ENCODE results near the gene CDK7. TPM values are rescaled to one million over a fixed set of nuclear protein-coding genes. Genes with fewer than 3 reads are reported as not detected.
"Not testable (repeated sequence)": the region's sequence is repeated elsewhere in the genome, so short reads cannot be mapped to it uniquely, and the experiment has no call there.

CDK7 gene
- total RNA-seq, 4 donors from 2014 or later = 4.4 to 35.3 (median 11.1) TPM

DNA sequence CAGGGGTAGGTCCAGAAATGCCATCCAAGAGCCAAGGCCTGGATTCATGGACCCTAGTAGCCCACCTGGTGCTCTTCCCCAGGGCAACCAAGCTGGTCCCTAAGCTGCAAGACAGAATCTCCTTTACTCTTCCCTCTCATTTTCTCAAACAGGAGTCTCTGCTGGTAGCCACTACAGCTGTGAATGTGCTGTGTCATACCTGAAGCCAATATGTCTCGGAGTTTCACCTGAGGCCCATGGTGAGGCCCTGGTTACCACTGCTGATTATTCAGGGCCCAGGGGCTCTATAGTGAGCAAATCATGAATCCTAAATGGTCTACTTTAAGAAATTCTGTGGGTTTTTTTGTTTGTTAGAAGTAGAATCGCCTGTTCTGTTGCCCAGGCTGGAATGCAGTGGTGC, 15.9 kb downstream of the CDK7 start:
- intact Hi-C loops (cut with DNase I; ENCODE audit: low total_unique reads) = no loop called here
- Histone ChIP-seq H3K27me3 (no peaks in the 10 kb centered on the region), H3K27ac (no peak overlapping the region), H3K4me3 (no peak overlapping the region), H3K4me1 (no peaks in the 10 kb centered on the region), H3K9me3 (no peaks in the 10 kb centered on the region), H3K36me3 (no peaks in the 10 kb centered on the region)
- TF ChIP-seq, protein P1, sequence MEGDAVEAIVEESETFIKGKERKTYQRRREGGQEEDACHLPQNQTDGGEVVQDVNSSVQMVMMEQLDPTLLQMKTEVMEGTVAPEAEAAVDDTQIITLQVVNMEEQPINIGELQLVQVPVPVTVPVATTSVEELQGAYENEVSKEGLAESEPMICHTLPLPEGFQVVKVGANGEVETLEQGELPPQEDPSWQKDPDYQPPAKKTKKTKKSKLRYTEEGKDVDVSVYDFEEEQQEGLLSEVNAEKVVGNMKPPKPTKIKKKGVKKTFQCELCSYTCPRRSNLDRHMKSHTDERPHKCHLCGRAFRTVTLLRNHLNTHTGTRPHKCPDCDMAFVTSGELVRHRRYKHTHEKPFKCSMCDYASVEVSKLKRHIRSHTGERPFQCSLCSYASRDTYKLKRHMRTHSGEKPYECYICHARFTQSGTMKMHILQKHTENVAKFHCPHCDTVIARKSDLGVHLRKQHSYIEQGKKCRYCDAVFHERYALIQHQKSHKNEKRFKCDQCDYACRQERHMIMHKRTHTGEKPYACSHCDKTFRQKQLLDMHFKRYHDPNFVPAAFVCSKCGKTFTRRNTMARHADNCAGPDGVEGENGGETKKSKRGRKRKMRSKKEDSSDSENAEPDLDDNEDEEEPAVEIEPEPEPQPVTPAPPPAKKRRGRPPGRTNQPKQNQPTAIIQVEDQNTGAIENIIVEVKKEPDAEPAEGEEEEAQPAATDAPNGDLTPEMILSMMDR (IDR thresholded peaks at IDR 0.05) = no peak
- no peak for TF ChIP-seq POLR2A (IDR thresholded peaks at IDR 0.05)
- no peak for DNase-seq

GRCh38 chr5:69252437-69252836, 17.8 kb downstream of the CDK7 start:
- Histone ChIP-seq H3K9me3 (no peaks in the 10 kb centered on the region), H3K4me3 (no peak overlapping the region), H3K36me3 (no peaks in the 10 kb centered on the region), H3K4me1 (no peaks in the 10 kb centered on the region), H3K27me3 (no peaks in the 10 kb centered on the region), H3K27ac (no peak overlapping the region)
- DNase-seq = no peak
- TF ChIP-seq, protein P1 (IDR thresholded peaks at IDR 0.05) = no peak
- intact Hi-C loops (cut with DNase I; ENCODE audit: low total_unique reads) = no loop called here

DNA sequence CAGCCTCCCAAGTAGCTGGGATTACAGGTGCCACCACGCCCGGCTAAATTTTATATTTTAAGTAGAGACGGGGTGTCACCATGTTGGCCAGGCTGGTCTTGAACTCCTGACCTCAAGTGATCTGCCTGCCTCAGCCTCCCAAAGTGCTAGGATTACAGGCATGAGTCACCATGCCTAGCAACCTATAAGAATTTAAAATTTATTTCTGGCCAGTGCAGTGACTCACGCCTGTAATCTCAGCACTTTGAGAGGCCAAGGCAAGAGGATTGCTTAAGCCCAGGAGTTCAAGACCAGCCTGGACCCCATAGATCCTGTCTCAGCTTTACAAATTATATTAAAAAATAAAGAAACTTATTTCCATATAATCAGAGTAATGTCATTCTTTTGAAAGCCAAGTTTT, 21.3 kb downstream of the CDK7 start:
- H3K4me1 ChIP-seq; H3K36me3 ChIP-seq; H3K27me3 ChIP-seq; H3K27ac ChIP-seq; H3K4me3 ChIP-seq; intact Hi-C loops (cut with DNase I; ENCODE audit: low total_unique reads); H3K9me3 ChIP-seq; DNase-seq: not testable (repeated sequence)

- Histone ChIP-seq H3K4me3 (no peak overlapping the region), H3K4me1 (no peaks in the 10 kb centered on the region), H3K9me3 (no peaks in the 10 kb centered on the region), H3K36me3 (no peaks in the 10 kb centered on the region), H3K27me3 (no peaks in the 10 kb centered on the region), H3K27ac (no peak overlapping the region)
- TF ChIP-seq, protein P1 (IDR thresholded peaks at IDR 0.05) = no peak
- no peak for TF ChIP-seq POLR2A (IDR thresholded peaks at IDR 0.05)
- intact Hi-C loops (cut with DNase I; ENCODE audit: low total_unique reads) = no loop called here
- no peak for DNase-seq
These were observed 22.9 kb downstream of the CDK7 start for GRCh38 chr5:69257577-69257976.

DNA sequence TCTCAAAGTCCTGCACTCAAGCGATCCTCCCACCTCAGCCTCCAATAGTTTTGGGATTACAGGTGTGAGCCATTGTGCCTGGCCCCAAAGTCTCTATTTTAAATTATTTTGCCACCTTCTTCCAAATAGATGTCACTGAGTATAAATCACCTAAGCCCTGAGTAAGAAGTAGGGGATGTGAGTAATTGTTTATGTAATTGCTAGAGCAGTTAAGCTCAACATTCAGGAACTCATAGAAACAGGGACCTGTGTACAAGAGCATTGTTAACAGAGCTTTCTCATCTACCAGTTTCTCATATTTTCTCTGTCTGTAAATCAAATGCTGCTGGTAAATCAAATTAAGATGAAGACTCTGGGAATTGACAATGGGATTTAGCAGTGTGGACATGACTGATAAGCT, 26.3 kb downstream of the CDK7 start:
- H3K27me3 ChIP-seq = no peaks in the 10 kb centered on the region
- intact Hi-C loops (cut with DNase I; ENCODE audit: low total_unique reads) = no loop called here
- no peak overlapping the region for H3K27ac ChIP-seq
- no peak for TF ChIP-seq POLR2A (IDR thresholded peaks at IDR 0.05)
- TF ChIP-seq, protein P1 (IDR thresholded peaks at IDR 0.05) = no peak
- DNase-seq = no peak
- H3K4me3 ChIP-seq = no peak overlapping the region
- H3K9me3 ChIP-seq = no peaks in the 10 kb centered on the region
- H3K36me3 ChIP-seq = no peaks in the 10 kb centered on the region
- no peaks in the 10 kb centered on the region for H3K4me1 ChIP-seq

DNA sequence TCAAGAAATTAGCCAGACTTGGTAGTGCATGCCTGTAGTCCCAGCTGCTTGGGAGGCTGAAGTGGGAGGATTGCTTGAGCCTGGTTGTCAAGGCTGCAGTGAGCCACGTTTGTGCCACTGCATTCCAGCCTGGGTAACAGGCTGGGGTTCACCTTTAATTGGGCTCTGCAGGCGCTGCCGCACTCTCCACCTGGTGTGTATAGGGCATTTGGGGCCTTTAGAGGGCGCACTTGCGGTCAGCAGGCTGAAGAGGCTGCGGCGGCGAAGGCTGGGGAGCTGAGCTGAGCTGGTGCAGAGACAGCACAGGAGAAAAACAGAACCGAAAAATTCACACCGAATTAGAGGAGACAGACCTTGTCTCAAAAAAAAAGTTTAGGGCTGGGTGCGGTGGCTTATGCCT, 31.2 kb downstream of the CDK7 start:
- TF ChIP-seq POLR2A (IDR thresholded peaks at IDR 0.05) = no peak
- TF ChIP-seq, protein P1 (IDR thresholded peaks at IDR 0.05) = no peak
- H3K36me3 ChIP-seq = no peaks in the 10 kb centered on the region
- H3K27me3 ChIP-seq = no peaks in the 10 kb centered on the region
- H3K27ac ChIP-seq = no peak overlapping the region
- no peaks in the 10 kb centered on the region for H3K4me1 ChIP-seq
- intact Hi-C loops (cut with DNase I; ENCODE audit: low total_unique reads) = no loop called here
- H3K9me3 ChIP-seq = no peaks in the 10 kb centered on the region
- no peak for DNase-seq
- no peak overlapping the region for H3K4me3 ChIP-seq

Measured in uterus (tissue), 4 donors.